ENCODE results near the gene RNF157.
"Not testable (repeated sequence)": the region's sequence is repeated elsewhere in the genome, so short reads cannot be mapped to it uniquely, and the experiment has no call there.

RNF157 gene

DNA sequence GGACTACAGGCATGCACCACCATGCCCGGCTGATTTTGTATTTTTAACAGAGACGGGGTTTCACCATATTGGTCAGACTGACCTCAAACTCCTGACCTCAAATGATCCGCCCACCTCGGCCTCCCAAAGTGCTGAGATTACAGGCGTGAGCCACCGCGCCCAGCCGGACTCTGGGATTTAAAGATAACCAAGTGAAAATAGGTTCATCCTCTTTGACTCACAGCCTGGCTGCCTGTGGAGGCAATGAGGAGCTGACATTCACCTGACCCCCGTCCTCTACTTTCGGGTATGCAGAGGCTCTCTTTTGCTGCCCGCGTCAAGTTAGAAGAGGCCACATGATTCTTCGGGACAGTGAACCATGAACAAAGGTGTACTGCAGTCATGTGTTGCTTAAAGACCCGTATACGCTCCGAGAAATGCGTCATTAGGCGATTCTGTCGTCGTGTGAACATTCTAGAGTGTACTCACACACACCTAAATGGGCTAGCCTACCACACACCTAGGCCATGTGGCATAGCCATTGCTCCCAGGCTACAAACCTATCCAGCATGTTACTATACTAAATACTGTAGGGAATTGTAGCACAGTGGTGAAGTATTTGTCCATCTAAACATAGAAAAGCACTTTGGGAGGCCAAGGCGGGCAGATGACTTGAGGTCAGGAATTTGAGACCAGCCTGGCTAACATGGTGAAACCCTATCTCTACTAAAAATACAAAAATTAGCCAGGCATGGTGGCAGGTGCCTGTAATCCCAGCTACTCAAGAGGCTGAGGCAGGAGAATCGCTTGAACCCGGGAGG is 12.9 kb upstream of the RNF157 start:
- not testable (repeated sequence) for DNase-seq

DNA sequence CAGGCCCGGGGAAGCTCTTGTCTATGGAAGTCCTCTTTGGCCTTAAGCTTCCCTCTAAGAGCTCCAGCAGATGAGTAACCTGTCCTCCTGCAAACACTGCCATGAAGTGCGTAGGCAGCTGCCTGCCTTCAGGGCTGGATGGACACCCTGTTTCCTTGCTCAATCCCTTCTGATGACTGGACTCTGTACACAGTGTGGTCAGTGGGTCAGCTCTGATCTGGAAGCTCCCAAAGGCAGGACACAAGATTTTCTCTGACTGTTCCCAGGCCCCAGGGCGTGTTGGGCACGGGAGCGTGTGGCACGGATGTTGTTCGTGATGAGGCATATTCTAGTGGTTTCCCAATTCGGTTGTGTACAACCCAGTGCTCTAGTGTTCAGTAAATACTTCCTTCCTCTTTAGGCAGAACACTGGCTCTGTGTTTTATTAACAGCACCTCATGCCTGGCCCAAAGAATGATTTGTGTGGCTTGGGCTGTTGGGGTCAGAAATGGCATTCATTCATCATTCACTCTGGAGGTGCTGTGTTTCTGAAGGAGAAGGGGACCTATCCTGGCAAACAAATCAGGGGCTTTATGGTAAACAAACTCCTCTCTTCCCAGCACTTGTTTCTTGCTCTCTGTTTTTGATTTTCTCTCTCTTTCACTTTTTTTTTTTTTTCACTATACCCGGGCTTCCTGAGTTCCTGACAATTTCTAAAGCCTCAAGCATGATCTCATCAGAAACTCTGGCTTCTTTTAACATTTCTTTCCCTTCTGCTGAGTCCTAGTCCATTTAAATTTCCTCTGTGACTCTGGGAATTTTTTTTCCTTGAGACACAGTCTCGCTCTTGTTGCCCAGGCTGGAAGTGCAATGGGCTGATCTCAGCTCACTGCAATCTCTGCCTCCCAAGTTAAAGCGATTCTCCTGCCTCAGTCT is 12.0 kb upstream of the RNF157 start:
- peak; percentile 96 for DNase-seq

DNA sequence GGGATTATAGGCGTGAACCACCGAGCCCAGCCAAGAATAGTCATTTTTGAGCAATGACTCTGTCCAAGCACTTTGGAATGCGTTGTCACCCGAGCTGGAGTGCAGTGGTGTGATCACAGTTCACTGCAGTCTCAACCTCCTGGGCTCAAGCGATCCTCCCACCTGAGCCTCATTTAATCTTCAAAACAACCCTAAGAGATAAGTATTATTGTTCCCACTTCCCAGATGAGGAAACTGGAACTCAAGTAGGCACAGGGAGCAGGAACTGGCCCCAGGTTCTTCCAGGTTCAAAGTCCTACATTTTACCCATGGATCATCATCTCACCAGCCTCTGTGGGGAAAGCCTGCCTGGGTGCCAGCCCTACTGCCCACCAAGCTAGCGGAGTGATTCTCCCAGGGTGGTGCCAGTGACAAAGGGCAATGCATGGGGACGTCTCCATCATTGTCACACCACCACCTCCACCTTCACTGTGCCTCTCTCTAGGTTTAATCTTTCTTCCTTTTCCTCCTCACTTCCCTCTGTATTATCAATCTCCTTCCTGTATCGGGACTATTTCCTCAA is 11.3 kb upstream of the RNF157 start:
- DNase-seq = no peak

DNA sequence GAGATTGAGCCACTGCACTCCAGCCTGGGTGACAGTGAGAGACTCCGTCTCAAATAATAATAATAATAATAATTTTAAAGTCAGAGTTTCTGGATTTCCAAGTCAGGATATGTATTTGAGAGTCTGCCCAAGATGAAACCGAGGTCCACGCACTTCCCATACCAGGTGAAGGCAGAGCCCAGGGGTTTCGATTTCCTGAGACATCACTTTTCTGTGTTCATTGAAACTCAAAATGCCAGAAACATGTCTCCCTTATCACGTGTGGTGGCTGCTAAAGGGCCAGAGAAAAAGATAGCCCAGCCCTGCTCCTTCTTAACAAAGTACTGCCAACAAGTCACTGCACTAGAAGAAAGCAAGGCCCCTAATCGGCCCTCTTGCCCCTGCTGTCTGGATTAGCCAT is 9.8 kb upstream of the RNF157 start:
- DNase-seq = no peak

DNA sequence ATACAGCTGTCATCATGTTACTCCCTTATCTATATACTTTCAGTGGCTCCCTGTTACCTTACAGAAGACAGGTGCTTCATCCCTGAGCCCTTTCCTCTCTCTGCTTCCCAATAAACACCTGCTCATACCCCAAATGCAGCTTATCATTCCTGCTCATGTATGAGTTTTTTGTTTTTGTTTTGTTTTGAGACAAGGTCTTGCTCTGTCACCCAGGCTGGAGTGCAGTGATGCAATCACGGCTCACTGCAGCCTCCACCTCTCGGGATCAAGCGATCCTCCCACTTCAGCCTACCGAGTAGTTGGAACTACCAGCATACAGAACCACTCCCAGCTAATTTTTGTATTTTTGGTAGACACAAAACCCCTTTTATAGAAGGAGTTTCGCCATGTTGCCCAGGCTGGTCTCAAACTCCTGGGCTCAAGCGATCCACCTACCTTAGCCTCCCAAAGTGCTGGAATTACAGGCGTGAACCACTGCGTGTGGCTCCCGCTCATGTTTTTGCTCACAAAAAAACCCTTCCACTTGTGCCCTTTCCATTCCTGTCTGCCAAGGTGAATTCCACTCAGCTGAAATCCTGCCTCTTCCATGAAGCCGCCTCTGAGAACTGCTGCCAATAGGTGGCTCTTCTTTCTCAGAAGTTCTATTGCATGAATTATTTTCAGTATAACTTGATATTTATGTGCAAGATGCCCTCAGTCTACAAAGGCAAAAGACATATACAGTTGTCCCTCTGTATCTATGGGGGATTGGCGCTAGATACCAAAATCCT is 7.9 kb upstream of the RNF157 start:
- no peak for DNase-seq

DNA sequence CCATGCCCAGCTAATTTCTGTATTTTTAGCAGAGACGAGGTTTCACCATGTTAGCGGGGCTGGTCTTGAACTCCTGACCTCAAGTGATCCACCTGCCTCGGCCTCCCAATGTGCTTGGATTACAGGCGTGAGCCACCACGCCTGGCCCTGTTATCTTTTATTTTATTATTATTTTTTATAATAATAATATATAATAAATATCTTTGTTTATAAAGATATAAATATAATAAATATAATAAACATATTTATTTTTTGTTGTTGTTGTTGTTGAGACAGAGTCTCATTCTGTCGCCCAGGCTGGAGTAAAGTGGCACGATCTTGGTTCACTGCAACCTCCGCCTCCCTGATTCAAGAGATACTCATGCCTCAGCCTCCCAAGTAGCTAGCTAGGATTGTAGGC is 7.0 kb upstream of the RNF157 start:
- no peak for DNase-seq

DNA sequence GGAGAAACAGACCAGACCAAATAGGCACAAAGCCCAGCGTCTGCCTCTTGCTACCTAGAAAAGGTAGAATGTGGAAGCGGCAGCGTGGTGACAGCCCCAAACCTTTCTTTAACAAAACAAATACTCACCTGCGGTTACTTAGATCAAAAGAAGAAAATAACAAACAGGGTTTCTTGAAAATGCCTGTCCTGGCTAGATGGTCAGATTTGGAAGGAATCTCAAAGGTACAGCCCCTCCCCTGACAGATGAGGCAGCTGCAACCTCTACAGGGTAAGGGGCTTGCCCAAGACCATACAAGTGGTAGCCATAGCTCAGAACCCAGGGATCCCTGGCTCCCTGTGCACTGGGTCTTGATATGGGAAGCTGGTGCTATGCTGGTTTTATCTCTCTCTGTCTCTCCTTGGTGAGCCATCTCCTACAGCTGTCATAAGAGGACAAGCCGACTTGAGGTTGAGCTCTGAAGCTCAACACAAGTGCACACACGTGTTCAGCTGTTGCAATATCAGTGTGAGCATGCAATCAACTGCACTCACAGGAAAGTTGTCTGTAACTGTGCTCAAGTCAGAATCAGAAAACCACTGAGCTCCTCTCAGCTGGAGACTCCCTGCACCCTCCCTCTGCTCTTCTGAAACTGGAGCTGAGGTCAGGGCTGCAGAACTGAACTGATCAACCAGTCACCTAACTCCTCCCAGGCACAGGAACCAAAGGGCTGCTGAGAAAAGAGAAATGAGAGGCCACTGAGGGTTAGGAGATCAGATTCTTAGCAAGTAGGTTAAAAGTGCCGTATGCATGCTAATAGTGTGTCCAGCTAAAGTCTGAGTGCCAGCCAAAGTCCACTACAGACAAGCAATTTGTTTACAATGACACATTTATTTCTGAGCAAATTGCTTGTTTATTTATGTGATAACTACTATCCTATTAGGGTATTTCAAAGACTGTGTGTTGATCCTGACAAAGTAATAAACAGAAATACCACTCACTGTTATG is 6.1 kb upstream of the RNF157 start:
- DNase-seq = peak; percentile 99

DNA sequence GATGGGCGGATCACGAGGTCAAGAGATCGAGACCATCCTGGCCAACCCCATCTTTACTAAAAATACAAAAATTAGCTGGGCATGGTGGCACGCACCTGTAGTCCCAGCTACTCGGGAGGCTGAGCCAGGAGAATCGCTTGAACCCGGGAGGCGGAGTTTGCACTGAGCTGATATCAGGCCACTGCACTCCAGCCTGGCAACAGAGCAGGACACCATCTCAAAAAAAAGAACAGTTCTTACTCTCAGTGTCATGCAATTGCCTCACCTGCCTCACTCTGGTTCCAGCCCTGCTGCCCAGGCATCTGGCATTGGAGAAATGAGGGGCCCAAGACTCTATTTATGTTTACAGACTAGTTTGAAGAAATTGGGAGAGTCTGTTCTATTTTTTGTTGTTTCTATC is 4.4 kb upstream of the RNF157 start:
- not testable (repeated sequence) for DNase-seq

DNA sequence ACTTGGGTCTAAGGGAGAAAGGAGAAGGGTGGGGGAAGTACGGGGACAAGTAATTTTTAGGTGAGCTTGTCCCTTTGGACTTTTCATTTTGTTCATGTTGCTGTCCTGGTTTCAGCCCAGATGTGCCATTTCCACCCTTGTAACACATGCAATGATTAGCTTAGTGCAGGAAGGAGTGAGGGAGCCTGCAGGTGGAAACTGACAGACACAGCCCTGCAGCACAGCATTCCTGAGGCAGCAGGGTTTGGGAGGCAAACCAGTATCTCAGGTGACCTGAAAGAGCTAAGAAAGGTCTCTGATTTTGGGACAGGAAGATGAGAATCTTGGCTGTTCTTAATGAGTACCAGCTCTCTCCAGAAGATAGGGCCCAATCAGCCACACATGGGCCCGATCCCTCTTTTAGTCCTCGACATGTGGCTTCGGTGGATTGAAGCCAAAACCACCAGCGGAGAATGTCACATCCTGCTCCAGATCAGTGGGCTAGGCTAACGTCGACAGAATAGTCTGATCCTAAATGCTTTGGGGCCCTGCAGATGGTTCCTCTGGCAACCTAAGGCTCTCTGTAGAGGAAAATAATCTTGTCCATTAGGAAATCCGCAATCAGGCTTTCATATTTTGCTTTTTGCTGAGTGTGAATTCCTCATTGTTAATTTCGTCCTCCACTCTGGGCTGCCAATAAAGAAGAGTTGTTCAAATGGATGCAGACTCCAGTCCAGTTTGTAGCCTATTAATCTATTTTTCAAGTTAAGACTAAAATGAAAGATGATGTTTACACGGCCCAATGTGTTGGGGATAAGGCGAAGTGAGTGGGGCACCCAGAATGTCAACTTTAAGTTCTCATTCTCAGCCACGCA is 3.8 kb upstream of the RNF157 start:
- peak in 1 of 2 experiments; percentile 8 for DNase-seq

DNA sequence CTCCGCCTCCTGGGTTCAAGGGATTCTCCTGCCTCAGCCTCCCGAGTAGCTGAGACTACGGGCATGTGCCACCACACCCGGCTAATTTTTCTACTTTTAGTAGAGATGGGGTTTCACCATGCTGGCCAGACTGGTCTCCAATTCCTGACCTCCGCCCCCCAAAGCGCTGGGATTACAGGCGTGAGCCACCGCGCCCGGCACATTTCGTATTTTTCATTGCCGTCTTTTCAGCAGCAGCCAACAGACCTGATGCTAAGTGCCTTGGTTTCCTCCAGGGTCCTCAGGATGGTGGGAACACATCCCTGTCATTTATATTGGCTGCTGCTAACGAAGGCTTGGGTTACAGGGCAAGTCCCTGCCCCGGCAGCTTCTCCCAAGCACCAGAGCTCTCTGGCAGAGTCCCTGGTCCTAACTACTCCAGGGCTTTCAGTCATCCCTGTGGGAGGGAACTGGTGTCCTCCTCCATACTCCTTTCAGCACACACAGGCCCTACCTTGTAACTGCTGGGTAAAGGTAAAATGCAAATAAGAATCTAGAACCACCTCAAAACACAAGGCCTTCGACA is 1.5 kb upstream of the RNF157 start:
- DNase-seq = no peak

DNA sequence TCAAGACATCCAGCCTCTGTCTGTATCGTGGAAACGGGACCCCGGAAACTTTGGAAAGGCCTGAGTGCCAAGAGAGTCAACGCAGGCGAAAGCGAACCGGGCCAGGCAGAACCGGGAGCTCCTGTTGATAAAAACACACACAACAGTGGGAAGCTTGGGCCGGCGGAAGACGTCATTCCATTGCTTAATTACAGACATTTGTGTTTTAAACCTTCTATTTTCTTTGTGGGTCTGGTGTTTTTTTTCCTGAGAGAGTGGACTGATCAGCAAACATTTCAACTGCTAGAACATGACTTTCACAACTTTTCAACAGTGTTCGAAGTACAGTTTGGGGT is 878 bp upstream of the RNF157 start:
- DNase-seq = no peak

DNA sequence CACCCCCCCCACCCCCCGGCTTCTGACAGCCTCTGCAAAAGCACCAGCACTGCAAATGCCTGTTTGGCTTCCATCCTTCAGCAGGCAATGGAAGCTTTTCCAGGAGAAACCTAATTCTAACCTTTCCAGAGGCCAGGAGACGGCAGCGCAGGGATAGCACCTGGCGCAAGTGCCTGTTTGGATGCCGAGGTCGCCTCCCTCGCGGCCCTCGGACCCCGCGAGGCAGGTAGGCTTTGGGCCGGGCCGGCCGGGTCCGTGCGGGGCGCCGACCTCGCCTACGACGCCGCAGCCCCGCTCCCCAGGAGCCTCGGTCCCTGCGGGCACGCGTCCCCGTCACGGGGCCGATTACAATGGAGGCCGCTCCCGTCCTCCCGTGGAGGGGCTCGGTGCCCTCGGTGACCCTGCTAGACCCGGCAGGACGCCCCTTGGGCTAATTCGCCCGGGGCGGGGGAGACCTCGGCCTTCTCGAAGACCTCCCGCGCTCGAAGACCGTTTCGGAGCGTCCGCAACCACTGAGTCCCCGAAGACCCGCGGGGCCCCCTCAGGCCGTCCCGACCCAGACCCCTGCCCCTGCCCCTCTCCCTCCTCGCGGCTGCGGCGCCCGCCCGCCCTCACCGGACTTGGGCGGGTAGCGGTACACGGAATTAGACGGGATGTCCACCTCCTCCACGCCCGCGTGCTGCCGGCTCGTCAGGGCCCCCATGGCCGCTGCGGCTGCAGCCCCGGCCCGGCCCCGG is 587 bp downstream of the RNF157 start:
- DNase-seq = no peak

DNA sequence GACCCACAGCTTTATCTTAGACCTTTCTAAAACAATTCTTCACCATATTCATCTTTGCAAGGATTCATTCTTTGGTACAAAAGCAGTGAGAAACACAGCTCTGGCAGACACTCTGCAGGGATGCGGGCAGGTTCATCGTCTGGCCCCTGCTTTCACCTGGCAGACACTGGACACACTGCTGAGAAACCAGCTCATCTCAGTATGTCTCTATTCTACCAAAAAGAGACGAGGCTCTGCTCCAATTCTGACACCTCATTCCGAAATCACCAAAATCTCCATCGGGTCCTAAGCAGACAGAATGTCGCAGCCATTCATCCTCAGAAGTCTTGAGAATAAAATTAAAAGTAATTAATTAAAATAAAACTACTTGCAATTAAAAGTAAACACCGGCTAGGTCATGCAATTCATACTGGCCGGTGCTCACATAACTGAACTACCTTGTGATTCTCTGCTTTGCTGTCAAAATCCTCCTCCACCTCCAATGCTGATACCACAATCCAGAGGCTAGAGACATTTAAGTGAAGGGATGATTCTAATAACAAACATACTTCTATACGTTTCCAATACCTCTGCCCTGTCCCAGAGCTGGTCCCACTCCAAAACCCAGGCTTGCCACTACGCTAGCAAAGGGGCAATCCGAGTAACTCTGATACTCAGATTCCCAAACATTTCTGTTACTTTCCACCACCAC is 1.3 kb downstream of the RNF157 start:
- DNase-seq = no peak

DNA sequence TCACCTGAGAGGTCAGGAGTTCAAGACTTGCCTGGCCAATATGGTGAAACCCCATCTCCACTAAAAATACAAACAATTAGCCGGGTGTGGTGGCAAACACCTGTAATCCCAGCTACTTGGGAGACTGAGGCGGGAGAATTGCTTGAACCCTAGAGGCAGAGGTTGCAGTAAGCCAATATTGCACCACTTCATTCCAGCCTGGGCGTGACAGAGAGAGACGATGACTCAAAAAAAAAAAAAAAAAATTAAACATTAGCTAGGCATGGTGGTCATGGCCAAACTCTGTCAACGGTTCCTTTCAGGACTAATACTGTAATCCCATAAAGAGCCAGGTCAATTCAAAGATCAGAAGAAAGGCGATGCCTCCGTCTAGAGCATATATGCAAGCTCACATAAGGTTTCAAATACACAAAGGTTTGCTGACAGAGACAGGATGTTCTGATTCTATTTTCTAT is 2.4 kb downstream of the RNF157 start:
- no peak for DNase-seq

DNA sequence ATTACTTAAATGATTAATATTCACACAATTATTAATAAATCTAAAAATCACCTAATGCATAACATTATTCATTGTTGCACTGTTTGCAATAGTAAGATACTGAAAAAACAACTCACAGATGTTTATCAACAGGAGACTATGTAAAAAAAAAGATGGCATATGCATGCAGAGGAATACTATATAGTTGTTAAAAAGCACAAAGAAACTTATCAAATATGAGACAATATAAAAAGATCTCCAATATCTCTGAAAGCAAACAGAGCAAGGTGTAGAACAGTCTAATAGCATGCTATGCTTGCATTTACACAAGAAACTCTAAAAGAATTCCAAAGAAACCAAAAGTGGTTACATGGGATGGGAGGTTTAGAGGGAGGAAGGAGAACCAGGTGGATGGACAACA is 3.7 kb downstream of the RNF157 start:
- no peak for DNase-seq

DNA sequence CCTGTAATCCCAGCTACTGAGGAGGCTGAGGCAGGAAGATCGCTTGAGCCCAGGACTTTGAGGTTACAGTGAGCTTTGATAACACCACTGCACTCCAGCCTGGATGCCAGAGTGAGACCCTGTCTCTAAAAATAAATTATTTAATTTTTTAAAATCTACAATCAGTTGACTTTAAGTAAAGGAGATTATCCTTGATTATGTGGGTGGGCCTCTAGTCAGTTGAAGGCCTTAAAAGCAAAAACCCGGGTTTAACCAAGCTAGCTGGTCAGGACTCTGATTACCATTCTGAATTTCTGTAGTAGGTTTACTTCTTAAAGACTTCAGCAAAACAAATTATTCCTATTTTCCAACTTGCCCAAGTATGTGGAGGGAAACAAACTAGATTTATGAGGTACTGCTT is 4.4 kb downstream of the RNF157 start:
- no peak for DNase-seq

DNA sequence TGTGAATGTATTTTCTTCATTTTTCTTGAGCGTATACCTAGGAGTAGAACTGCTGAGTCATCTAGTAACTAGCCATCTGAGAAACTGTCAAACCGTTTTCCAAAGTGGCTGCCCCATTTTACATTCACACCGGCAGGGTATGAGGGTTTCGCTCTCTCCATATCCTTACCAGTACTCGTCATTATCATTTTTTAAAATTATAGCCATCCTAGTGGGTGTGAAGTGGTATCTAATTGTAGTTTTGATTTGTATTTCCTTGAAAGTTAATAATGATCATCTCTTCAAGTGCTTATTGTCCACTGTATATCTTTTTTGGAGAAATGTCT is 6.0 kb downstream of the RNF157 start:
- no peak for DNase-seq

DNA sequence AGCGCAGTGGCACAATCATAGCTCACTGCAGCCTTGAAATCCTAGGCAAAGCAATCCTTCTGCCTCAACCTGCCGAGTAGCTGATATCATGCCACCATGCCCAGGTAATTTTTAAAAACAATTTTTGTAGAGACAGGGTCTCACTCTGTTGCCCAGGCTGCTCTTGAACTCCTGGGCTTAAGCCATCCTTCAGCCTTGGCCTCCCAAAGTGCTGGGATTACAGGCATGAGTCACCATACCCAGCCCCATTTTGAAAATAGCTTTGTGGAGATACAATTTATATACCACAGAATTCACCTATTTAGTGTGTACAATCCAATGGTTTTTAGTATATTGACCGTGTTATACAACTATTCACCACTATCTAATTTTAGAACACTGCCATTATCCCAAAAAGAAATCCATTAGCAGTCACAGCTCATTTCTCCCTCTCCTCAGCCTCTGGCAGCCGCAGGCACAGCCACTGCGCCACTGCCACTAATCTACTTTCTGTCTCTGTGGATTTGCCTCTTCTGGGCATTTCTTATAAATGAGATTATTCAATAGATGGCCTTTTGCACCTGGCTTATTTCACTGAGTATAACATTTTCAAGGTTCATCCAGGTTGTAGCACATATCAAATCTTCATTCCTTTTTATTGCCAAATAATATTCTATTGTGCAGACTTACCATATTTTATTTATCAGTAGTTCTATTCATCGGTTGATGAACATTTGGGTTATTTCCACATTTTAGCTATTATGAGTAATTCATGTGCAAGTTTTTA is 6.5 kb downstream of the RNF157 start:
- DNase-seq = no peak

Measured in AML-193 (cell line).